ENCODE data around the gene RALGAPA2. TPM values are rescaled to one million over a fixed set of nuclear protein-coding genes. Genes with fewer than 3 reads are reported as not detected.

RALGAPA2 gene
- polyA plus RNA-seq, 1 donor from 2014 or later, result 21.8 TPM

- Histone ChIP-seq H3K9me3 (ENCODE audit: low read length) (no peaks in the 10 kb centered on the region), H3K9me2 (ENCODE audit: insufficient read depth, low read length) (no peaks in the 10 kb centered on the region), H3K79me2 (replicated peaks; ENCODE audit: insufficient read depth, low read length) (no peaks in the 10 kb centered on the region), H3K27ac (ENCODE audit: low read length) (no peak overlapping the region), H2AFZ (ENCODE audit: low read depth, low read length) (no peak overlapping the region), H3K27me3 (ENCODE audit: insufficient read depth, low read depth, low read length) (no peaks in the 10 kb centered on the region), H3K4me3 (ENCODE audit: low read length) (no peak overlapping the region), H4K20me1 (ENCODE audit: insufficient read depth) (no peaks in the 10 kb centered on the region), H3K4me2 (ENCODE audit: low read length) (no peak overlapping the region), H3K36me3 (ENCODE audit: insufficient read depth, low read length) (no peaks in the 10 kb centered on the region), H3F3A (ENCODE audit: insufficient read depth, low read length, poor library complexity, severe bottlenecking) (no peaks in the 10 kb centered on the region), H3K9ac (ENCODE audit: low read length) (no peak overlapping the region)
- TF ChIP-seq SMC3 (conservative IDR thresholded peaks at IDR 0.05; ENCODE audit: poor library complexity) (no peak), TAF1 (IDR thresholded peaks at IDR 0.05; ENCODE audit: low read depth) (no peak), EZH2 (IDR thresholded peaks at IDR 0.05; ENCODE audit: borderline replicate concordance, insufficient read depth, low read length, poor library complexity, severe bottlenecking) (no peak), CTCF (IDR thresholded peaks at IDR 0.05; ENCODE audit: poor library complexity, severe bottlenecking) (no peak), MXI1 (conservative IDR thresholded peaks at IDR 0.05; ENCODE audit: poor library complexity, severe bottlenecking) (no peak), EP300 (conservative IDR thresholded peaks at IDR 0.05; ENCODE audit: poor library complexity, severe bottlenecking) (no peak), POLR2AphosphoS5 (IDR thresholded peaks at IDR 0.05) (no peak), RAD21 (conservative IDR thresholded peaks at IDR 0.05) (no peak), REST (IDR thresholded peaks at IDR 0.05; ENCODE audit: borderline replicate concordance) (no peak)
Observed at GRCh38 chr20:20497242-20497978, 215.0 kb downstream of the RALGAPA2 start.

- Histone ChIP-seq H3K9me3 (ENCODE audit: low read length) (no peaks in the 10 kb centered on the region), H3K79me2 (replicated peaks; ENCODE audit: insufficient read depth, low read length) (no peaks in the 10 kb centered on the region)
- TF ChIP-seq TAF1 (IDR thresholded peaks at IDR 0.05; ENCODE audit: low read depth) (no peak), EP300 (conservative IDR thresholded peaks at IDR 0.05; ENCODE audit: poor library complexity, severe bottlenecking) (no peak), POLR2AphosphoS5 (IDR thresholded peaks at IDR 0.05) (no peak), SMC3 (conservative IDR thresholded peaks at IDR 0.05; ENCODE audit: poor library complexity) (no peak), MXI1 (conservative IDR thresholded peaks at IDR 0.05; ENCODE audit: poor library complexity, severe bottlenecking) (no peak), EZH2 (IDR thresholded peaks at IDR 0.05; ENCODE audit: borderline replicate concordance, insufficient read depth, low read length, poor library complexity, severe bottlenecking) (no peak), REST (IDR thresholded peaks at IDR 0.05; ENCODE audit: borderline replicate concordance) (no peak), RAD21 (conservative IDR thresholded peaks at IDR 0.05) (no peak)
Observed at GRCh38 chr20:20495729-20496503, 216.5 kb downstream of the RALGAPA2 start.

More at GRCh38 chr20:20495729-20496503, 216.5 kb downstream of the RALGAPA2 start:
- H3K27me3 ChIP-seq (ENCODE audit: insufficient read depth, low read depth, low read length), result no peaks in the 10 kb centered on the region
- no peaks in the 10 kb centered on the region for H3K9me2 ChIP-seq (ENCODE audit: insufficient read depth, low read length)
- no peak overlapping the region for H3K9ac ChIP-seq (ENCODE audit: low read length)
- no peak overlapping the region for H2AFZ ChIP-seq (ENCODE audit: low read depth, low read length)
- H3K4me2 ChIP-seq (ENCODE audit: low read length), result no peak overlapping the region
- H3K36me3 ChIP-seq (ENCODE audit: insufficient read depth, low read length), result no peaks in the 10 kb centered on the region
- no peak overlapping the region for H3K27ac ChIP-seq (ENCODE audit: low read length)
- no peaks in the 10 kb centered on the region for H4K20me1 ChIP-seq (ENCODE audit: insufficient read depth)
- no peaks in the 10 kb centered on the region for H3F3A ChIP-seq (ENCODE audit: insufficient read depth, low read length, poor library complexity, severe bottlenecking)
- H3K4me3 ChIP-seq (ENCODE audit: low read length), result no peak overlapping the region

Data from neural cell (in vitro differentiated cells).